Metanephros (tissue), 1 donor: Measurements from ENCODE around the gene ZNF711. TPM values are rescaled to one million over a fixed set of nuclear protein-coding genes. Genes with fewer than 3 reads are reported as not detected.

Experiments
- total RNA-seq: library from RNA; depleted of rRNA; stranded (reverse); fragments of >200 nt; gene quantifications from one replicate; pipeline ENCODE4 v1.2.3, GENCODE V29; 2014

ZNF711 gene
- total RNA-seq, result 30.1 TPM

GRCh38 chrX:85243761-85244449 lies at the start of gene ZNF711, which contains the start of gene SATL1:
ZNF711 (plus strand) TSS chrX:85243991; CDS start chrX:85247573, 3,582 bp downstream.
SATL1 (minus strand) TSS chrX:85243779; CDS start chrX:85108968, 134,811 bp downstream.

Other genes starting within 250 kb of the ZNF711 start
- 14.4 TPM for gene APOOL, start 240.1 kb upstream of the ZNF711 start, total RNA-seq
- 0.35 TPM for gene SATL1, start 212 bp upstream of the ZNF711 start, total RNA-seq
- gene POF1B, start 135.7 kb downstream of the ZNF711 start, total RNA-seq, result 0.70 TPM